CD14-positive monocyte (primary cell): ENCODE results near the gene SLC22A23. TPM values are rescaled to one million over a fixed set of nuclear protein-coding genes. Genes with fewer than 3 reads are reported as not detected.

ENCODE experiments used
- DNase-seq, 3 donors: peaks; one replicate each; pipeline ENCODE4 v3.0.0-alpha.2; 2011 to 2022
- H2AFZ ChIP-seq: 2 replicates; pipeline ENCODE4 v1.6.0; 2012; ENCODE audit warnings: mild to moderate bottlenecking, low read depth, low read length, inconsistent platforms; ENCODE audit not compliant: insufficient read depth, poor library complexity, severe bottlenecking
- H3K27ac ChIP-seq, 2 donors: 1 replicate in 1 of 2; 2 replicates in 1 of 2; pipeline ENCODE4 v1.5.1; 2012 to 2013; ENCODE audit warnings: low read length in 2 of 2, control low read depth in 1 of 2, inconsistent platforms in 1 of 2, low read depth in 1 of 2, mild to moderate bottlenecking in 1 of 2
- H3K27me3 ChIP-seq, 2 donors: one replicate each; pipeline versions ENCODE4 v1.6.0 to v1.6.1; 2011 to 2013; ENCODE audit warnings: low read length in 2 of 2; ENCODE audit not compliant: control insufficient read depth in 2 of 2, insufficient read depth in 2 of 2
- H3K36me3 ChIP-seq, 2 donors: replicated peaks in 1 of 2; 1 replicate in 1 of 2; 2 replicates in 1 of 2; pipeline versions ENCODE4 v1.5.1 to v1.6.1; 2012 to 2013; ENCODE audit warnings: low read length in 2 of 2, control low read depth in 1 of 2, inconsistent platforms in 1 of 2, mild to moderate bottlenecking in 1 of 2; ENCODE audit not compliant: insufficient read depth in 2 of 2, control insufficient read depth in 1 of 2
- H3K4me1 ChIP-seq, 2 donors: 1 replicate in 1 of 2; 2 replicates in 1 of 2; pipeline versions ENCODE4 v1.5.1 to v1.6.1; 2012 to 2013; ENCODE audit warnings: low read length in 2 of 2, control low read depth in 1 of 2, inconsistent platforms in 1 of 2, mild to moderate bottlenecking in 1 of 2, moderate library complexity in 1 of 2; ENCODE audit not compliant: insufficient read depth in 2 of 2, control insufficient read depth in 1 of 2
- H3K4me2 ChIP-seq: replicated peaks from 2 replicates; pipeline ENCODE3; 2012; ENCODE audit warnings: low read length, moderate library complexity, mild to moderate bottlenecking; ENCODE audit not compliant: poor library complexity, severe bottlenecking; ENCODE audit errors: extremely low read depth
- H3K4me3 ChIP-seq, 3 experiments: fragments of 200-600 bp in 1 of 3; sonication (generic) in 1 of 3; replicated peaks in 1 of 3; 1 replicate in 2 of 3; 2 replicates in 1 of 3; pipeline ENCODE4 v1.5.1; 2011 to 2013; ENCODE audit warnings: low read length in 3 of 3, mild to moderate bottlenecking in 3 of 3, control low read depth in 2 of 3, low read depth in 2 of 3, inconsistent platforms in 1 of 3, moderate library complexity in 1 of 3
- H3K79me2 ChIP-seq: 2 replicates; pipeline ENCODE4 v1.6.0; 2012; ENCODE audit warnings: mild to moderate bottlenecking, control low read depth, inconsistent platforms, low read length, moderate library complexity; ENCODE audit not compliant: insufficient read depth
- H3K9ac ChIP-seq: 2 replicates; pipeline ENCODE4 v1.6.0; 2017; ENCODE audit warnings: low read length, mild to moderate bottlenecking; ENCODE audit not compliant: insufficient read depth, poor library complexity, severe bottlenecking
- H3K9me3 ChIP-seq, 2 donors: replicated peaks in 1 of 2; 1 replicate in 1 of 2; 2 replicates in 1 of 2; pipeline versions ENCODE4 v1.5.1 to v1.6.1; 2012 to 2013; ENCODE audit warnings: low read length in 2 of 2, control low read depth in 1 of 2; ENCODE audit not compliant: control insufficient read depth in 1 of 2, insufficient read depth in 1 of 2
- H4K20me1 ChIP-seq: 2 replicates; pipeline ENCODE4 v1.6.0; 2012; ENCODE audit warnings: mild to moderate bottlenecking, low read length, control low read depth, moderate library complexity; ENCODE audit not compliant: insufficient read depth
- H3K27ac Mint-ChIP-seq, 7 donors: one replicate each; pipeline ENCODE4 v1.8.0; 2020; ENCODE audit warnings: mild to moderate bottlenecking in 7 of 7, mixed read lengths in 7 of 7, moderate library complexity in 6 of 7, inconsistent platforms in 2 of 7
- H3K27me3 Mint-ChIP-seq, 3 donors: one replicate each; pipeline ENCODE4 v1.8.0; 2021 to 2022; ENCODE audit warnings: low read depth in 3 of 3, mild to moderate bottlenecking in 3 of 3, mixed read lengths in 3 of 3, moderate library complexity in 3 of 3, inconsistent platforms in 1 of 3
- H3K36me3 Mint-ChIP-seq, 2 donors: one replicate each; pipeline ENCODE4 v1.8.0; 2020; ENCODE audit warnings: mixed read lengths in 2 of 2, inconsistent platforms in 1 of 2, mild to moderate bottlenecking in 1 of 2
- H3K4me1 Mint-ChIP-seq: one replicate; pipeline ENCODE4 v1.8.0; 2020; ENCODE audit warnings: mild to moderate bottlenecking, mixed read lengths
- H3K4me3 Mint-ChIP-seq, 2 donors: one replicate each; pipeline ENCODE4 v1.8.0; 2020; ENCODE audit warnings: mild to moderate bottlenecking in 2 of 2, mixed read lengths in 2 of 2, moderate library complexity in 1 of 2
- H3K9me3 Mint-ChIP-seq, 7 donors: one replicate each; pipeline ENCODE4 v1.8.0; 2020 to 2022; ENCODE audit warnings: mixed read lengths in 7 of 7, mild to moderate bottlenecking in 6 of 7, moderate library complexity in 6 of 7, inconsistent platforms in 2 of 7
- CTCF ChIP-seq: fragments of 200-600 bp; IDR thresholded peaks from one replicate; pipeline ENCODE4 v1.8.0; 2022; ENCODE audit warnings: antibody characterized with exemption, mild to moderate bottlenecking
- WGBS: methylation state at CpG from one replicate; pipeline ENCODE4 v1.1.5; 2013; ENCODE audit warnings: missing lambda C conversion rate; ENCODE audit not compliant: insufficient coverage; 5-methylcytosine and 5-hydroxymethylcytosine counted together
- intact Hi-C, 2 donors: fragments of 100-400 bp; cut with micrococcal nuclease; formaldehyde crosslinking; loops; one replicate each; pipeline versions ENCODE4 v1.15.0 to v1.15.1; 2023
- polyA plus RNA-seq, 3 donors: library from polyadenylated mRNA; depleted of rRNA in 1 of 3; unstranded in 2 of 3; stranded (reverse) in 1 of 3; fragments of 300-500 nt in 2 of 3; fragments of >200 nt in 1 of 3; fragmentation: Illumina TruSeq in 2 of 3; gene quantifications; 1 replicate in 2 of 3; 2 replicates in 1 of 3; pipeline ENCODE4 v1.2.3, GENCODE V29; 2012 to 2021

SLC22A23 gene
- polyA plus RNA-seq, 3 donors: 0.08 TPM; not detected in 2

GRCh38 chr6:3355011-3355357 lies 101.9 kb downstream of the SLC22A23 start:
- Histone ChIP-seq H2AFZ (no peak overlapping the region), H3K27ac (peak overlapping the region; percentile 72 to 94), H3K4me3 (no peak overlapping the region), H3K9me3 (no peaks in the 10 kb centered on the region), H3K79me2 (no peaks in the 10 kb centered on the region), H4K20me1 (no peaks in the 10 kb centered on the region), H3K9ac (no peak overlapping the region), H3K4me2 (no peak overlapping the region), H3K36me3 (no peaks in the 10 kb centered on the region), H3K4me1 (peaks cover 30 to 34% of the 10 kb centered on the region in 2 donors), H3K27me3 (no peaks in the 10 kb centered on the region)
- peak overlapping the region in 2 of 7 donors; percentile 84 to 97 for H3K27ac Mint-ChIP-seq
- peaks cover 0 to 2% (median 0%) of the 10 kb centered on the region in 7 donors for H3K9me3 Mint-ChIP-seq
- TF ChIP-seq CTCF: no peak
- H3K4me1 Mint-ChIP-seq: peaks cover 25% of the 10 kb centered on the region
- intact Hi-C loops: loop anchor here (5.0 to 10.0 kb wide), 2 partner anchors 98 to 240 kb away; partner anchors contain the start of gene PSMG4 (in 1 of the 2)
- whole genome bisulfite sequencing: 80% methylated on average over 1 of the region's 4 CpGs
- peak overlapping the region in 1 of 2 donors; percentile 4 for H3K4me3 Mint-ChIP-seq
- DNase-seq: no peak
- no peaks in the 10 kb centered on the region for H3K36me3 Mint-ChIP-seq
- peaks cover 2 to 8% (median 6%) of the 10 kb centered on the region in 3 donors for H3K27me3 Mint-ChIP-seq

DNA sequence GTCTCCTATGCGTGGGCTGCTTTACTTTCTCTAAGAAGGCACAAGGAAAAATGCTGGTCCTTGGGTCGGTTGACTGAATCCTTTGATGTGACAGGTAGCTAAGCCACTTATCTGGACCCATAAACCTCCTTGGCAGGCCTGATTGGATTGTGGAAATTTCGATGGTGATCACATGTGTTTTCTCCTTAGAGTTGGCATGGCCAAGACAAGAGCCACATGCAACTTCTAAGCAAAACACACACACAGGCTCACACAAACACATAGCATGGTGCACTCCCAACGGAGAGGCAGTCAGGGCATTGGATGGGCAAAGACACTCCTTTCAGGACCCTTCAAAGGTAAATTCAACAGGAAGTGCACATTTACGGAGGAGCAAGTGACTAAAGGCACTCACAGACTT lies 102.9 kb downstream of the SLC22A23 start:
- Histone ChIP-seq H3K36me3 (no peaks in the 10 kb centered on the region), H3K9me3 (no peaks in the 10 kb centered on the region), H3K27me3 (peaks cover 0 to 3% of the 10 kb centered on the region in 2 donors), H3K4me3 (no peak overlapping the region), H3K4me1 (peaks cover 30 to 34% of the 10 kb centered on the region in 2 donors), H3K4me2 (no peak overlapping the region), H4K20me1 (no peaks in the 10 kb centered on the region), H2AFZ (no peak overlapping the region), H3K79me2 (no peaks in the 10 kb centered on the region), H3K9ac (no peak overlapping the region), H3K27ac (no peak overlapping the region)
- intact Hi-C loops: loop anchor here in 1 of 2 donors (10.0 kb wide), 1 partner anchor 241 kb away; no protein-coding TSS in a partner anchor
- DNase-seq: no peak
- WGBS: 88% methylated on average over 2 of the region's 5 CpGs
- no peak for TF ChIP-seq CTCF
- Mint-ChIP-seq H3K4me3 (no peak overlapping the region), H3K27me3 (peaks cover 5 to 11% (median 5%) of the 10 kb centered on the region in 3 donors), H3K36me3 (no peaks in the 10 kb centered on the region), H3K4me1 (peaks cover 25% of the 10 kb centered on the region), H3K27ac (peak overlapping the region in 1 of 7 donors; percentile 51), H3K9me3 (peaks cover 0 to 2% (median 0%) of the 10 kb centered on the region in 7 donors)
